ENCODE results near the gene TTPAL.

The TTPAL gene

DNA sequence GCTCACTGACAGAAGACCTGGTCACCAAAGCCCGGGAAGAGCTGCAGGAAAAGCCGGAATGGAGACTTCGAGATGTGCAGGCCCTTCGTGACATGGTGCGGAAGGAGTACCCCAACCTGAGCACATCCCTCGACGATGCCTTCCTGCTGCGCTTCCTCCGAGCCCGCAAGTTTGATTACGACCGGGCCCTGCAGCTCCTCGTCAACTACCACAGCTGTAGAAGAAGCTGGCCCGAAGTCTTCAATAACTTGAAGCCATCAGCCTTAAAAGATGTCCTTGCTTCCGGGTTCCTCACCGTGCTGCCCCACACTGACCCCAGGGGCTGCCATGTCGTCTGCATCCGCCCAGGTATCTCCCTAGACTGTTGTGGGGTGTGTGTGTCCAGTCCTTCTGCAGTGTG is 4.4 kb downstream of the TTPAL start:
- POLR2A ChIA-PET, result no interaction called here
- no peak for DNase-seq (ENCODE audit: low read depth, low spot score)
- TF ChIP-seq, protein P1, sequence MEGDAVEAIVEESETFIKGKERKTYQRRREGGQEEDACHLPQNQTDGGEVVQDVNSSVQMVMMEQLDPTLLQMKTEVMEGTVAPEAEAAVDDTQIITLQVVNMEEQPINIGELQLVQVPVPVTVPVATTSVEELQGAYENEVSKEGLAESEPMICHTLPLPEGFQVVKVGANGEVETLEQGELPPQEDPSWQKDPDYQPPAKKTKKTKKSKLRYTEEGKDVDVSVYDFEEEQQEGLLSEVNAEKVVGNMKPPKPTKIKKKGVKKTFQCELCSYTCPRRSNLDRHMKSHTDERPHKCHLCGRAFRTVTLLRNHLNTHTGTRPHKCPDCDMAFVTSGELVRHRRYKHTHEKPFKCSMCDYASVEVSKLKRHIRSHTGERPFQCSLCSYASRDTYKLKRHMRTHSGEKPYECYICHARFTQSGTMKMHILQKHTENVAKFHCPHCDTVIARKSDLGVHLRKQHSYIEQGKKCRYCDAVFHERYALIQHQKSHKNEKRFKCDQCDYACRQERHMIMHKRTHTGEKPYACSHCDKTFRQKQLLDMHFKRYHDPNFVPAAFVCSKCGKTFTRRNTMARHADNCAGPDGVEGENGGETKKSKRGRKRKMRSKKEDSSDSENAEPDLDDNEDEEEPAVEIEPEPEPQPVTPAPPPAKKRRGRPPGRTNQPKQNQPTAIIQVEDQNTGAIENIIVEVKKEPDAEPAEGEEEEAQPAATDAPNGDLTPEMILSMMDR (IDR thresholded peaks at IDR 0.05; ENCODE audit: insufficient read depth, low read length, missing control alignments), result no peak

DNA sequence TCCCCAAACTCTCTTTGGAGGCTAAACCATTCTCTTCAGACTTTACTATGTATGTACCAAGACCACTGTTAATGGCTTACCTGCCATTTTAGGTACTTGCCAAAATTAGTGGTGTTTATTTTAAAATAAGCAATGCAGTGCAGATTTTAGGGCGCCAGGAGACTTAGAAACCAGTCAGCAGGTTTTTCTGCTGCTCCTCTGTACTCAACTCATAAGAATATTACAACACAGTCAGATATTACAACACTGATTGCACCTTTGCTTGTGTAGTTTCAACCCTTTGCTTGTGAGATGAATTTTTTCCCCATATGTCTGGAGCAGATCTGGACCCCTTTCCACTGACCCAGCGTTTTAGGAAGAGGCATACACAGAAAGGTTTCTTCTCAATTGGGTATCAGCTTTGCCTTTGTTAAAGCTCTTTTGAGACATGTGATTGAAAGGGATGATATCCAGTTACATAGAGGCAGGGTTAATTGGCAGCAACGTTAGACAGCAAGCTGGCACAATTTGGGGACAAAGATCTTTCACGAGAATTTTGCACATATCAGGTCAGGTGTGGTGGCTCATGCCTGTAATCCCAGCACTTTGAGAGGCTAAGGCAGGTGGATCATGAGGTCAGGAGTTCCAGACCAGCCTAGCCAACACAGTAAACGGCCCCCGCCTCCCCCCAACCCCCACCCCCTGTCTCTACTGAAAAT is 6.2 kb downstream of the TTPAL start:
- H3K4me3 ChIP-seq (ENCODE audit: low read depth, low read length), result no peak overlapping the region
- ChIA-PET CTCF (no interaction called here), POLR2A (no interaction called here)
- no peak for DNase-seq (ENCODE audit: low read depth, low spot score)
- TF ChIP-seq, protein P1 (IDR thresholded peaks at IDR 0.05; ENCODE audit: insufficient read depth, low read length, missing control alignments), result no peak

More for the DNA sequence above, 4.4 kb downstream of the TTPAL start:
- CTCF ChIA-PET, result interaction anchor here (0.6 to 1.7 kb wide), 4 partner anchors 9 to 267 kb away, joined by 3 to 4 read pairs (median 4); no protein-coding TSS in a partner anchor
- H3K4me3 ChIP-seq (ENCODE audit: low read depth, low read length), result no peak overlapping the region

DNA sequence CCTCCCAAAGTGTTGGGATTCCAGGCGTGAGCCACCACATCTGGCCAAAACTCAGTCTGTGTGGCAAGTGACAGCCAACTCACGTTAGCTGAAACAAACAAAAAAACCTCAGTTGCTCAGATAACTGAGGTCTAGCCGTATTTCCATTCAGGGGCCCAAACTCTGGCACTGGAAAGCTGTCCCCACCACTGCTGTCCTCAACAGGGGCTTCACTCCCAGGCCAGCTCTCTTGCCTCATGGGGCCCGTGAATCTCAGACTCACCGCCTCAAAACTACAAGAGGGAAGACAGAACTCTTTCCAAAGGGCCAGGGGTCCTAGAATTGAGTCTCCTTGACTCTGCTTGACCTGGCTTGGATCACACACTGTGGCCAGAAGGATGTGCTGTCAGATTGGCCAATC is 7.4 kb downstream of the TTPAL start:
- DNase-seq (ENCODE audit: low read depth, low spot score), result no peak
- H3K4me3 ChIP-seq (ENCODE audit: low read depth, low read length), result no peak overlapping the region
- POLR2A ChIA-PET, result no interaction called here
- CTCF ChIA-PET, result interaction anchor here (0.9 to 1.4 kb wide), 2 partner anchors 127 to 201 kb away, joined by 3 to 5 read pairs; no protein-coding TSS in a partner anchor
- TF ChIP-seq, protein P1 (IDR thresholded peaks at IDR 0.05; ENCODE audit: insufficient read depth, low read length, missing control alignments), result no peak

DNA sequence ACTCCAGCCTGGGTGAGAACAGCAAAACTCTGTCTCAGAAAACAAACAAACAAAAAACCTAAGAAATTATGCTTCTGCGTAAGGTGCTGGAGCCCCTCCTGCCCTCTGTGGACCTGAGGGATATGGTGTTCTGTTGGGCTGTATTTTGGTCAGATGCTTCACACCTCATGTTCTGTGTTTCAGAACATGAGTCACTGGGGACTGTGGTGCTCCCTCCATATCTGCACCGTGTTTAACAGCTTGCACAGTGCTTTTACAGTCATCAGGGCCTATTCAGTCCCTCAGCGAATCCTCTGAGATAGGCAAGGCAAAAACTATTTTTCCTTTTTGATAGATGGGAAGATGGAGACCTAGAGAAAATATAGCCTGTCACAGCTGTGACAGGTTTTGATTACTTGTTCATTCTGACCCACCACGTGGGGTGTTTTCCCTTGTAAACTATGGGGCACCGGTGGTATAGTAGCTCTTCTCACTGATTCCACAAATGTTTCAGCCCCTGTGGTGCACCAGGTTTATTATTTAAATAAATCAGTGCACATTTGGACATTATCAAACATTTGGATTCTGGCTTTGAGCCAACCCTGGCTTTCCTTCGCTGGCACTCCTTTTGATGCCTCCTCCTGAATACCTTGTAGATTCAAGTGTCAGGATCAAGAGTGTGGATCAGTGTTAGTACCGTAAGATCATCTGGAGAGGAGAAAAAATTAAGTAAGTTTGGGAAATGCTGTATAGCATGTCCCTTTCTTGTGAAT is 9.6 kb downstream of the TTPAL start:
- ChIA-PET POLR2A (no interaction called here), CTCF (interaction anchor here (1.0 kb wide), 1 partner anchor 101 kb away, joined by 3 read pairs; no protein-coding TSS in a partner anchor)
- H3K4me3 ChIP-seq (ENCODE audit: low read depth, low read length), result no peak overlapping the region
- no peak for DNase-seq (ENCODE audit: low read depth, low spot score)
- TF ChIP-seq, protein P1 (IDR thresholded peaks at IDR 0.05; ENCODE audit: insufficient read depth, low read length, missing control alignments), result no peak

DNA sequence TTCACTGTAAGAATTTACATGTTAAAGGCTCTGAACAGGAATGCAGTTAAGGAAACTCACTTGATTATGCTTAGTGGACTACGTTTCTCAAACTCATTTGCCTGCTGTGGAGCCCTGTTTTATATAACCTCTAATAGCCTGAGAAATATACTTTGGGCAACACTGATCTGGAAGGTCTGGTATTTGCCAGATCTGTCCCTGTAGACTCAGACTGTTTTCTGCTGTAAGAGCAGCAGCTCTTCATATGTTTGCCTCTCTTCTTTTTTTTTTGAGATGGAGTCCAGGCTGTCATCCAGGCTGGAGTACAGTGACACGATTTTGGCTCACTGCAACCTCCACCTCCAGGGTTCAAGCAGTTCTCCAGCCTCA is 10.1 kb downstream of the TTPAL start:
- ChIA-PET CTCF (interaction anchor here (1.0 kb wide), 1 partner anchor 101 kb away, joined by 3 read pairs; no protein-coding TSS in a partner anchor), POLR2A (no interaction called here)
- no peak overlapping the region for H3K4me3 ChIP-seq (ENCODE audit: low read depth, low read length)
- no peak for DNase-seq (ENCODE audit: low read depth, low spot score)
- TF ChIP-seq, protein P1 (IDR thresholded peaks at IDR 0.05; ENCODE audit: insufficient read depth, low read length, missing control alignments), result no peak

DNA sequence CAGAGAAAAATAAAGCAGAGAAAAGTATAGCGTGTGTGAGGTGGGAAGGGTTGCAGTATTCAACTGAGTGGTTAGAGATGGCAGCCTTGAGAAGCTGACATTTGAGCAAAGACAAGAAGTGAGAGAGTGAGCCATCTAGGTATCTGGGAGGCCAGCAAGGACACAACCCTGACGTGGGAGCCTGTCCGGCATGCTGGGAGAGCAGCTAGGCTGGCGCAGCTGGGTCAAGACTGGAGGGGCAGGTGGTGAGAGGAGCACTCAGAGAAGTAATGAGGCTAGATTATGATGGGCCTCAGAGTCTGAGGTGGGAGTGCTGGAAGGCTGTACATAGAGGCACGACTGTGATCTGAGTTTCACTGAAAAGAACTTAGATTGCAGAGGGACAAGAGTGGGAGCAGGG is 12.9 kb downstream of the TTPAL start:
- ChIA-PET CTCF (interaction anchor here (1.8 to 4.5 kb wide), 2 partner anchors 87 to 121 kb away, joined by 4 to 29 read pairs; no protein-coding TSS in a partner anchor), POLR2A (no interaction called here)
- no peak overlapping the region for H3K4me3 ChIP-seq (ENCODE audit: low read depth, low read length)
- TF ChIP-seq, protein P1 (IDR thresholded peaks at IDR 0.05; ENCODE audit: insufficient read depth, low read length, missing control alignments), result no peak
- no peak for DNase-seq (ENCODE audit: low read depth, low spot score)
